Retinal pigment epithelial cell (primary cell): ENCODE data around the gene RSAD2.
"Not testable (repeated sequence)": the region's sequence is repeated elsewhere in the genome, so short reads cannot be mapped to it uniquely, and the experiment has no call there.

Source experiments
- DNase-seq: peaks from one replicate; pipeline ENCODE4 v3.0.0-alpha.2; 2010; ENCODE audit warnings: low read depth
- H3K4me3 ChIP-seq: 2 replicates; pipeline ENCODE4 v1.5.1; 2011; ENCODE audit warnings: mild to moderate bottlenecking, low read length, control low read depth, moderate library complexity
- TF ChIP-seq, protein P1 (sequence below): conservative IDR thresholded peaks from 2 replicates; pipeline ENCODE4 v1.5.1; 2011; ENCODE audit warnings: low read depth, low read length, control low read depth, inconsistent platforms

The RSAD2 gene

DNA sequence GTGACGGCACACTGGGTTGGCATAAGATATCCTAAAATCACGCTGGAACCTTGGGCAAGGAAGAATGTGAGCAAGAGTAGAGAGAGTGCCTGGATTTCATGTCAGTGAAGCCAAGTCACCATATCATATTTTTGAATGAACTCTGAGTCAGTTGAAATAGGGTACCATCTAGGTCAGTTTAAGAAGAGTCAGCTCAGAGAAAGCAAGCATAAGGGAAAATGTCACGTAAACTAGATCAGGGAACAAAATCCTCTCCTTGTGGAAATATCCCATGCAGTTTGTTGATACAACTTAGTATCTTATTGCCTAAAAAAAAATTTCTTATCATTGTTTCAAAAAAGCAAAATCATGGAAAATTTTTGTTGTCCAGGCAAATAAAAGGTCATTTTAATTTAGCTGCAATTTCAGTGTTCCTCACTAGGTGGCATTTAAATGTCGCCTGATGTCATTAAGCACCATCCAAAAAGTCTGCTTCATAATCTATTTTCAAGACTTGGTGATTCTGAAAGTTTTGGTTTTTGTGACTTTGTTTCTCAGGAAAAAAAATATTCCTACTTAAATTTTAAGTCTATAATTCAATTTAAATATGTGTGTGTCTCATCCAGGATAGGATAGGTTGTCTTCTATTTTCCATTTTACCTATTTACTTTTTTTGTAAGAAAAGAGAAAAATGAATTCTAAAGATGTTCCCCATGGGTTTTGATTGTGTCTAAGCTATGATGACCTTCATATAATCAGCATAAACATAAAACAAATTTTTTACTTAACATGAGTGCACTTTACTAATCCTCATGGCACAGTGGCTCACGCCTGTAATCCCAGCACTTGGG lies 19.6 kb downstream of the RSAD2 start:
- TF ChIP-seq, protein P1, sequence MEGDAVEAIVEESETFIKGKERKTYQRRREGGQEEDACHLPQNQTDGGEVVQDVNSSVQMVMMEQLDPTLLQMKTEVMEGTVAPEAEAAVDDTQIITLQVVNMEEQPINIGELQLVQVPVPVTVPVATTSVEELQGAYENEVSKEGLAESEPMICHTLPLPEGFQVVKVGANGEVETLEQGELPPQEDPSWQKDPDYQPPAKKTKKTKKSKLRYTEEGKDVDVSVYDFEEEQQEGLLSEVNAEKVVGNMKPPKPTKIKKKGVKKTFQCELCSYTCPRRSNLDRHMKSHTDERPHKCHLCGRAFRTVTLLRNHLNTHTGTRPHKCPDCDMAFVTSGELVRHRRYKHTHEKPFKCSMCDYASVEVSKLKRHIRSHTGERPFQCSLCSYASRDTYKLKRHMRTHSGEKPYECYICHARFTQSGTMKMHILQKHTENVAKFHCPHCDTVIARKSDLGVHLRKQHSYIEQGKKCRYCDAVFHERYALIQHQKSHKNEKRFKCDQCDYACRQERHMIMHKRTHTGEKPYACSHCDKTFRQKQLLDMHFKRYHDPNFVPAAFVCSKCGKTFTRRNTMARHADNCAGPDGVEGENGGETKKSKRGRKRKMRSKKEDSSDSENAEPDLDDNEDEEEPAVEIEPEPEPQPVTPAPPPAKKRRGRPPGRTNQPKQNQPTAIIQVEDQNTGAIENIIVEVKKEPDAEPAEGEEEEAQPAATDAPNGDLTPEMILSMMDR, result peak; percentile 64
- no peak overlapping the region for H3K4me3 ChIP-seq
- no peak for DNase-seq

DNA sequence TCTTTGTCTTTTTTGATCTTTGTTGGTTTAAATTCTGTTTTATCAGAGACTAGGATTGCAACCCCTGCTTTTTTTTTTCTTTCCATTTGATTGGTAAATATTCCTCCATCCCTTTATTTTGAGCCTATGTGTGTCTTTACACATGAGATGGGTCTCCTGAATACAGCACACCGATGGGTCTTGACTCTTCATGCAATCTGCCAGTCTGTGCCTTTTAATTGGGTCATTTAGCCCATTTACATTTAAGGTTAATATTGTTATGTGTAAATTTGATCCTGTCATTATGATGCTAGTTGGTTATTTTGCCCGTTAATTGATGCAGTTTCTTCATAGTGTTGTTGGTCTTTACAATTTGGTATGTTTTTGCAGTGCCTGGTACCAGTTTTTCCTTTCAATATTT lies 25.0 kb downstream of the RSAD2 start:
- H3K4me3 ChIP-seq, DNase-seq: not testable (repeated sequence)

DNA sequence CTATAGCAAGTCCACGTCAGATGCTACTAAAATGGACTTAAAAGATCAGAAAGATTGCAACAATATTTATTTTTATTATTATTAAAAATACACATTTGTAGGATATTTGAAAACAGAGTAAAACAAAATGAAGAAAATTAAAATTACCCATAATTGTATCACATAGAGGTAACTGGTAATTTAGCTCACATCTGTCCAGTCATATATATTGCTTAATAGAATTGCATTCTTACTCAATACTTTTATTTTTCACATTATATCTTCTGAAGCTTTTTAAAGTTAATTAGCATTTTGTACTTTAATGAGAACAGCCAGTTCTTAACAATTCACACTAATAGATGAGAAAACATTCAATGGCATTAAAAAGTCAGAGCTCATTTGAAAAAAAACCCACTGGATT lies 28.1 kb downstream of the RSAD2 start:
- TF ChIP-seq, protein P1, result no peak

DNA sequence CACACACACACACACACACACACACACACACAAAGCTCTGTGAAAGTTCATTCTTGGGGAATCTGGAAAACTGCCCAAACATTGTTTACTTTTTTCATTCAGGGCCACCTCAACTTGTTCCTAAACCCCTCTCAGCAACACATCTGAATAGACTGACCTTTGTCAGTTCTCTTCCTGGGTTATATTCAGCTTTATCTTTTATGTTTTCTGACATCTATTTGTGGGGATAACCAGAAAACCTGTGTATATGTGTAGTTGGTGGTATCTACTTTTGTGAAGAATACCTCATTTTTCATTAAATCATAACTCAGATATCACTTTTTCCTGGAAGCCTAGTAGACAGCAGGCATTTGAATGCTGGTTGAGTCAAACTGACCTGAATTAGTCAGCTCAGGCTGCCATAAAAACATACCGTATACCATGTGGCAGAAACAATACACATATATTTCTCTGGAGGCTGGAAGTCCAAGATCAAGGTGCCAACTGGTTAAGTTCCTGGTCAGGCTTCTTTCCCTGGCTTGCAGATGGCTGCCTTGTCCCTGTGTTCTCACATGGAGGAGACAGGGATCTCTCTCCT lies 28.7 kb downstream of the RSAD2 start:
- TF ChIP-seq, protein P1, result no peak
- no peak overlapping the region for H3K4me3 ChIP-seq

More for the DNA sequence above, 28.1 kb downstream of the RSAD2 start:
- DNase-seq, result no peak
- H3K4me3 ChIP-seq, result no peak overlapping the region

DNA sequence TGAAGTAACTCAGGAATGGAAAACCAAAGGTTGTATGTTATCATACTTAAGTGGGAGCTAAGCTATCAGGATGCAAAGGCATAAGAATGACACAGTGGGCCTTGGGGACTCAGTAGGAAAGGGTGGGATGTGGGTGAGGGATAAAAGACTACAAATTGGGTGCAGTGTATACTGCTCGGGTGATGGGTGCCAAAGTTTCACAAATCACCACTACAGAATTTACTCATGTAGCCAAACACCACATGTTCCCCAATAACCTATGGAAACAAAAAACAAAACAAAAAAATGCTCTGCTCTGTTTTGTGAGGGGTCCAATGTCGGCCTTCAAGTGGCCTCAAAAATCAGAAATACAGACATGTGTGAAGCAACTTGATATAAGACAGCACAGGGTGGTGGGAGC lies 30.7 kb downstream of the RSAD2 start:
- TF ChIP-seq, protein P1, result no peak
- no peak for DNase-seq
- H3K4me3 ChIP-seq, result no peak overlapping the region

More for the DNA sequence above, 28.7 kb downstream of the RSAD2 start:
- DNase-seq, result no peak

DNA sequence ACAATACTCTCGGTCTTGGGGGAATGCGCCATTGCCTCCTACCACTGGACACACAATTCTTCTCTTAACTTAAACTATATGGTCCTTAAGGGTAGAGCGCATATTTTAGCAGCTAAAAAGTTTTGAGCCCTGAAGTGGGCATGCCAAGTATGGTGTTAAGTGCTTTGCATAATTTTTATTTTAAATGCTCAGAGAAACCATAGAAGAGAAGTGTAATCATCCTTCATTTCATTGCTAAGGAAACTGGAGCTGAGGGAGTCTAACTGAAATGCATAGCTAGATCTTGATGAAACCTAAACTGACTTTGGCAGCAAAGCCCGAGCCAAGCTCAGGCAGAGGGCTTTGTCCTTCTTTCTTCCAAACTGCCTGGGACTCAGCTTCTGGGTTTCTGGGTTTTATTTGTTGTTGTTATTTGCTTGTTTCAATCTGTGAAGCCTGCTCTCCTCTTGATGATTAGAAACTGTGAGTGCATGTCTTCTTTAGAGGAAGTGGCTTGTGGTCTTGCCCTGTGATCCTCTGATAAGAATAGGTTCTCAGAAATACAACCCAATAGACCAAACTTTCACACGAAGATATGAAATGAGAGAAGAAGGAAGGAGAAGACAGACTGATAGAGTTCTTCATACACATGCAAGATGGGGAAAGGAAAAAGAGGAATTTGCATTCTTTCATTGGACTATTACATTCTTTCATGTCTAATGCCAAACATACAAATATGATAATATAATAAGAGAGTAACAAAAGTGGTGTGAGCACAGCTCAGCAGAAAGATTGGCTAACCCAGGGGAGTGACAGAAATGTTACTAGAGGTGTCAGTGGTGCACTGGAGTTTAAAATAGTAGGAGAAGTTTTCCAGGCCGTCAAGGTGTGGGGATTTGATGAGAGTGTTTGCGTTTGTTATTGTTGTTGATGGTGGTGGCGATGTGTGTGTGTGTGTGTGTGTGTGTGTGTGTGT lies 32.1 kb downstream of the RSAD2 start:
- no peak for DNase-seq
- no peak overlapping the region for H3K4me3 ChIP-seq
- TF ChIP-seq, protein P1, result no peak

DNA sequence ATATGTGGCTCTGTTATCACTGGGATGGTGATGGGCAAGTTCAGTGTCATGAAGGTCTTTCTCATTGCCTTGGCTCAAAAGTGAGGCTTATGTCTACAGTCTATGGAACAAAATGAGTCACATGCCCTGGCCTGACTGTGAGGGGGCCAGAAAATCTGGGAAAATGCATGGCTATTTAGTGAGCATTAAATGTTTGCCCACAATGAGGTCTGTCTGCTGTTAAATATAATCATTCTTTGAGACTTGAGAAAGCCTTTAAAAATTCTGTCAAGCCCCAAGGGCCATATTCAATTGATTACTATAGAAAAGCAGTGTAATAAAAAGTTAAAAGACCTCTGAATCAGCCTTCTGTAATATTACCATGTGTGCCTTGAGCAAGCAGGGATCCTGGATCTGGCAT lies 34.1 kb downstream of the RSAD2 start:
- H3K4me3 ChIP-seq, result no peak overlapping the region

More for the DNA sequence above, 34.1 kb downstream of the RSAD2 start:
- TF ChIP-seq, protein P1, result no peak
- DNase-seq, result no peak
